K562 (cell line): ENCODE measurements around the gene MAP3K13. TPM values are rescaled to one million over a fixed set of nuclear protein-coding genes. Genes with fewer than 3 reads are reported as not detected.
A peak's percentile ranks its signal among the peaks of the same experiment; 100 is the strongest.

ENCODE experiments used
- ATAC-seq: fragments of 200-7000 bp; cut with Tn5 transposase; 3 replicates; pipeline ENCODE4 v1.9.1; 2020; ENCODE audit warnings: moderate library complexity
- BruUV-seq: library from RNA; stranded (reverse); fragments of 400-500 nt; replicated peaks from 2 replicates; lab custom pipeline; 2021; lab: Mats Ljungman, UMichigan
- CTCF ChIA-PET: fragments of 300-600 bp; formaldehyde crosslinking; extraction: SDS; loops from one replicate; lab custom pipeline; 2021; ENCODE audit warnings: low intra/inter-chr PET ratio; lab: Yijun Ruan, JAX
- POLR2A ChIA-PET: fragments of 300-600, 350-650 bp; sonication (Branson Sonifier 250); formaldehyde crosslinking; extraction: SDS; loops from one replicate; lab custom pipeline; 2021; ENCODE audit warnings: antibody characterized with exemption, inconsistent platforms; lab: Yijun Ruan, JAX
- DNase-seq, 4 experiments: peaks; one replicate each; pipeline versions ENCODE4 v3.0.0 to v3.0.0-alpha.2; 2011 to 2018; ENCODE audit warnings: low spot score in 3 of 4, mixed read lengths in 3 of 4; ENCODE audit errors: extremely low read depth in 1 of 4
- FAIRE-seq: peaks from 2 replicates; lab custom pipeline; 2011; peaks lifted over from hg19 to GRCh38; lab: Jason Lieb, UNC
- H2AFZ ChIP-seq: 2 replicates; pipeline ENCODE4 v1.6.0; 2011; ENCODE audit warnings: low read depth, low read length, control low read depth, inconsistent platforms
- H3K27ac ChIP-seq: fragments of 200-600 bp; 3 replicates; pipeline ENCODE4 v1.8.0; 2011; ENCODE audit warnings: low read depth, mild to moderate bottlenecking, control low read depth, inconsistent platforms, low read length, moderate library complexity, mixed read lengths; ENCODE audit errors: extremely low read depth
- H3K27me3 ChIP-seq, 2 experiments: fragments of 300-600 bp in 1 of 2; 2 replicates in 1 of 2; 3 replicates in 1 of 2; pipeline versions ENCODE4 v1.6.0 to v1.8.0; 2011; ENCODE audit warnings: inconsistent platforms in 2 of 2, low read length in 2 of 2, mild to moderate bottlenecking in 1 of 2, mixed read lengths in 1 of 2, moderate library complexity in 1 of 2; ENCODE audit not compliant: control insufficient read depth in 2 of 2, insufficient read depth in 2 of 2
- H3K36me3 ChIP-seq: fragments of 300-600 bp; 3 replicates; pipeline ENCODE4 v1.8.0; 2011; ENCODE audit warnings: mild to moderate bottlenecking, low read length, inconsistent platforms; ENCODE audit not compliant: control insufficient read depth, insufficient read depth
- H3K4me1 ChIP-seq, 2 experiments: fragments of 200-600 bp in 1 of 2; replicated peaks in 1 of 2; 2 replicates in 1 of 2; 3 replicates in 1 of 2; pipeline versions ENCODE4 v1.5.1 to v1.8.0; 2011; ENCODE audit warnings: inconsistent platforms in 2 of 2, low read length in 2 of 2, mild to moderate bottlenecking in 1 of 2, mixed read lengths in 1 of 2, moderate library complexity in 1 of 2; ENCODE audit not compliant: control insufficient read depth in 2 of 2, insufficient read depth in 2 of 2
- H3K4me2 ChIP-seq: 2 replicates; pipeline ENCODE4 v1.6.1; 2011; ENCODE audit warnings: low read length, control low read depth, inconsistent platforms, mixed read lengths; ENCODE audit not compliant: insufficient read depth
- H3K4me3 ChIP-seq: fragments of 200-600 bp; sonication (generic), shearing (Covaris generic); 2 replicates; pipeline ENCODE4 v1.5.1; 2016; ENCODE audit warnings: control low read depth, inconsistent platforms
- H3K79me2 ChIP-seq: fragments of 200-600 bp; 3 replicates; pipeline ENCODE4 v1.8.0; 2011; ENCODE audit warnings: low read length, inconsistent platforms; ENCODE audit not compliant: control insufficient read depth, insufficient read depth
- H3K9ac ChIP-seq, 2 experiments: 2 replicates each; pipeline versions ENCODE4 v1.6.0 to v1.6.1; 2011; ENCODE audit warnings: low read depth in 2 of 2, low read length in 2 of 2, control low read depth in 1 of 2, inconsistent platforms in 1 of 2, mild to moderate bottlenecking in 1 of 2, mixed read lengths in 1 of 2; ENCODE audit not compliant: insufficient read depth in 1 of 2
- H3K9me1 ChIP-seq: one replicate; pipeline ENCODE4 v1.6.0; 2011; ENCODE audit warnings: inconsistent platforms, mild to moderate bottlenecking, low read length, moderate library complexity; ENCODE audit not compliant: control insufficient read depth, insufficient read depth
- H3K9me3 ChIP-seq: replicated peaks from 2 replicates; pipeline ENCODE4 v1.5.1; 2011; ENCODE audit warnings: low read depth, low read length, inconsistent platforms; ENCODE audit not compliant: control insufficient read depth, insufficient read depth
- H4K20me1 ChIP-seq: replicated peaks from 2 replicates; pipeline ENCODE4 v1.6.1; 2011; ENCODE audit warnings: low read length, inconsistent platforms, mixed read lengths; ENCODE audit not compliant: control insufficient read depth, insufficient read depth
- ATF3 ChIP-seq, 2 experiments: fragments of 450-650 bp in 1 of 2; sonication (generic) in 1 of 2; formaldehyde crosslinking in 1 of 2; IDR thresholded peaks in 1 of 2; conservative IDR thresholded peaks in 1 of 2; 2 replicates each; pipeline versions ENCODE4 v1.6.1 to v1.8.1; 2016 to 2023; ENCODE audit warnings: mild to moderate bottlenecking in 2 of 2, moderate library complexity in 2 of 2, inconsistent platforms in 1 of 2, missing genetic modification reagents in 1 of 2
- ATF7 ChIP-seq: fragments of 450-650 bp; IDR thresholded peaks from 2 replicates; pipeline ENCODE4 v1.7.1; 2014; ENCODE audit warnings: mild to moderate bottlenecking, moderate library complexity
- CEBPG ChIP-seq, 3 experiments: fragments of 200-800 bp in 1 of 3; sonication (Bioruptor generic) in 1 of 3; sonication (generic) in 1 of 3; formaldehyde crosslinking in 1 of 3; IDR thresholded peaks in 2 of 3; conservative IDR thresholded peaks in 1 of 3; 2 replicates each; pipeline versions ENCODE4 v1.6.1 to v1.8.0; 2016 to 2022; ENCODE audit warnings: missing compliant biosample characterization in 2 of 3, missing genetic modification characterization in 2 of 3, mild to moderate bottlenecking in 1 of 3, missing genetic modification reagents in 1 of 3
- LEF1 ChIP-seq: fragments of 450-650 bp; IDR thresholded peaks from 2 replicates; pipeline ENCODE4 v1.6.1; 2016; ENCODE audit warnings: mild to moderate bottlenecking
- NEUROD1 ChIP-seq: fragments of 150-350 bp; IDR thresholded peaks from 2 replicates; pipeline ENCODE4 v1.6.1; 2014; ENCODE audit warnings: borderline replicate concordance, low read length, low read depth; ENCODE audit not compliant: partially characterized antibody
- NR2C2 ChIP-seq, 2 experiments: fragments of 200-800 bp in 1 of 2; sonication (Bioruptor generic) in 1 of 2; sonication (generic) in 1 of 2; formaldehyde crosslinking in 1 of 2; IDR thresholded peaks; 2 replicates each; pipeline versions ENCODE4 v1.6.1 to v1.8.0; 2016 to 2022; ENCODE audit warnings: mild to moderate bottlenecking in 1 of 2, missing compliant biosample characterization in 1 of 2, missing genetic modification characterization in 1 of 2, missing genetic modification reagents in 1 of 2
- PCBP1 ChIP-seq: fragments of 200-400 bp; formaldehyde crosslinking; IDR thresholded peaks from 2 replicates; pipeline ENCODE4 v1.6.1; 2018; ENCODE audit warnings: mild to moderate bottlenecking, low read depth, low read length; ENCODE audit not compliant: poor library complexity, severe bottlenecking
- PHTF2 ChIP-seq: fragments of 250-450 bp; sonication (Bioruptor Pico); IDR thresholded peaks from 2 replicates; pipeline ENCODE4 v1.5.0; 2021; ENCODE audit warnings: mild to moderate bottlenecking
- ZFX ChIP-seq: sonication (generic); formaldehyde crosslinking; IDR thresholded peaks from 2 replicates; pipeline ENCODE4 v1.8.0; 2022; ENCODE audit warnings: mild to moderate bottlenecking, missing genetic modification reagents, moderate library complexity
- WGBS: fragments of 100-300 bp; shearing (Covaris generic); methylation state at CpG from one replicate; pipeline ENCODE4 v1.1.6; 2016; ENCODE audit warnings: low coverage, mixed read lengths; ENCODE audit not compliant: insufficient coverage; ENCODE audit errors: missing lambda C conversion rate; 5-methylcytosine and 5-hydroxymethylcytosine counted together
- in situ Hi-C: fragments of 300-500 bp; cut with MboI; formaldehyde crosslinking; loops from 4 replicates; pipeline ENCODE4 v1.15.0; 2018; ENCODE audit warnings: inconsistent platforms, mixed read lengths
- intact Hi-C: fragments of 100-400 bp; cut with micrococcal nuclease; formaldehyde crosslinking; loops from 2 replicates; pipeline ENCODE4 v1.14.2; 2022
- polyA plus RNA-seq, 8 experiments: library from polyadenylated mRNA; depleted of rRNA in 4 of 8; stranded (reverse) in 5 of 8; unstranded in 3 of 8; fragments of >200 nt; fragmentation: Nextera tagmentation in 2 of 8; fragmentation: Illumina TruSeq in 1 of 8; extraction: Ambion mirVana in 2 of 8; extraction: Trizol in 1 of 8; gene quantifications; 2 replicates each; pipeline versions ENCODE4 v1.2.1 to v1.2.3, GENCODE V29; 2011 to 2014; ENCODE audit warnings: inconsistent platforms in 1 of 8, missing spikeins in 1 of 8
- total RNA-seq, 7 experiments: library from RNA; depleted of rRNA in 6 of 7; stranded (reverse); fragments of >200 nt in 6 of 7; fragmentation: Illumina TruSeq in 2 of 7; extraction: Trizol in 2 of 7; gene quantifications; 2 replicates each; pipeline versions ENCODE4 v1.2.1 to v1.2.3, GENCODE V29; 2011 to 2021; ENCODE audit warnings: low replicate concordance in 1 of 7
- TF ChIP-seq, protein P1 (sequence below): IDR thresholded peaks from 2 replicates; pipeline ENCODE4 v1.6.1; 2011; ENCODE audit warnings: borderline replicate concordance, low read depth, mild to moderate bottlenecking, moderate library complexity, low read length; ENCODE audit not compliant: insufficient read depth, poor library complexity, severe bottlenecking

The MAP3K13 gene
- total and polyA plus RNA-seq, 9 of the 15 experiments (the other 6 are each of a cell fraction or from before 2014, with no cell fraction given): 0.04 to 0.32 (median 0.15) TPM; not detected in 2

DNA sequence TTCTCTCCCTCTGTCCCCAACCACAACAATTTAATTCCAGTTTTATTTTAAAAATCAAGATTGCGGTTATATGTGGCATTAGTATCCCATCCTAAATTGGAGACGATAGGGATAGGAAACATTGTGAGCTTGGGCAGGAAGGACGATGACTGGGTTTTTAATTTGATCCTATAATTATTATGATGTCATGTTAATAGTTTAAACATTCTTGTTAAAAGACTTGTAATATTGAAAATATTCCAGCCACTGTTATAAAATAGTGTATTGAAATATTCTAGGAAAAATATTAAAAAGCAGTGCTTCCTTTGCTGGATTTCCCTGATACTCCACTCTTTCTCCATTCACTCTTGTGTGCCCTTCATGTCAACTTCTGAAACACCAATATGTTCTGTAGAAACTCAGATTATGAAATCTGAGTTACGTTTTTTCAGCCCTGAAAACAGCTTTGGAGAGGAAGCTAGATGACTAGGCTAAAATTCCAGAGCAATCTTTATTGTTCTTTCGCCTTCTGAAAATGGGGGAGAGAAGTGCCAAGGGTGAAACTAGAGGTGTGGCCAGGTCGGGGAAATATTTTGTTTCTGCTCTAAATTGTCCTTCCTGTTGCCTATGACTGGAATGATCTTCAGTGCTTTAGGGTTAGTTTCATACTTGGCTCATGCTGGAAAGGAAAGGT is 46.1 kb upstream of the MAP3K13 start (continued):
- no peak for TF ChIP-seq NR2C2 (CRISPR knock-in tag; IDR thresholded peaks at IDR 0.05)
- TF ChIP-seq NR2C2 (tag; IDR thresholded peaks at IDR 0.05): peak; percentile 18; the same call in 1 of the 2 replicates
- TF ChIP-seq ATF3 (IDR thresholded peaks at IDR 0.05): peak; percentile 26; the same call in 1 of the 2 replicates
- no peak for TF ChIP-seq ATF3 (CRISPR knock-in tag; conservative IDR thresholded peaks at IDR 0.05)
- peak; percentile 64; the same call in 1 of the 2 replicates for TF ChIP-seq LEF1
- TF ChIP-seq CEBPG (CRISPR knock-in tag; IDR thresholded peaks at IDR 0.05): no peak
- peak; percentile 40 to 50; a peak in 3 of 4 replicates for TF ChIP-seq CEBPG (tag; conservative IDR thresholded peaks at IDR 0.05 in 1 of 2, IDR thresholded peaks at IDR 0.05 in 1 of 2)

DNA sequence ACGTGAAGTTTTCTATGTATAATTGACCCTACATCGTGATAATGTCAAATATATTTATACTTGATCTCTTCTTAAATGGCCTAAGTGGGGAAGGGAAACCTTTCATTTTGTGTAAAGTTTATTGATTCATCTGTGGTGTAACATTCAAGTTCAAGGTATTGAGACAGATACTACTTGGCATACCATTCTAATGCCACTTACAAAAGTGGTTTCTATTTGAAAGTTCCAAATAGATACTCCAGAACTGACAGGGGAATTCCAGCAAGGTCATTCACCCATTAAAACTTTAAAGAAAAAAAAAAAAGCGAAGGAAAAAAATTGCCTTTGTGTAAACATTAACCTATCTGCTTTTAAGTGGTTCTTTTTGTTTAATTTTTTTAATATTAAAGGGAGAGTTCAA is 45.3 kb upstream of the MAP3K13 start:
- in situ Hi-C loops (no loop called here), intact Hi-C loops (no loop called here)
- Histone ChIP-seq H3K27me3 (no peaks in the 10 kb centered on the region), H3K9me1 (no peaks in the 10 kb centered on the region), H3K9me3 (no peaks in the 10 kb centered on the region), H3K27ac (no peak overlapping the region), H4K20me1 (no peaks in the 10 kb centered on the region), H3K4me1 (no peaks in the 10 kb centered on the region; a peak in 1 of 5 replicates), H3K4me3 (no peak overlapping the region), H3K79me2 (no peaks in the 10 kb centered on the region), H3K4me2 (no peak overlapping the region), H3K36me3 (no peaks in the 10 kb centered on the region), H2AFZ (peak overlapping the region; percentile 85), H3K9ac (no peak overlapping the region)
- ChIA-PET POLR2A (interaction anchor here (0.9 to 1.0 kb wide), 2 partner anchors 9 kb away, joined by 3 read pairs; no protein-coding TSS in a partner anchor), CTCF (interaction anchor here (0.6 kb wide), 1 partner anchor 35 kb away, joined by 3 read pairs; no protein-coding TSS in a partner anchor)
- DNase-seq: no peak
- WGBS: 15% methylated on average over 3 of the region's 3 CpGs
- FAIRE-seq: peak; percentile 29
- TF ChIP-seq, protein P1, sequence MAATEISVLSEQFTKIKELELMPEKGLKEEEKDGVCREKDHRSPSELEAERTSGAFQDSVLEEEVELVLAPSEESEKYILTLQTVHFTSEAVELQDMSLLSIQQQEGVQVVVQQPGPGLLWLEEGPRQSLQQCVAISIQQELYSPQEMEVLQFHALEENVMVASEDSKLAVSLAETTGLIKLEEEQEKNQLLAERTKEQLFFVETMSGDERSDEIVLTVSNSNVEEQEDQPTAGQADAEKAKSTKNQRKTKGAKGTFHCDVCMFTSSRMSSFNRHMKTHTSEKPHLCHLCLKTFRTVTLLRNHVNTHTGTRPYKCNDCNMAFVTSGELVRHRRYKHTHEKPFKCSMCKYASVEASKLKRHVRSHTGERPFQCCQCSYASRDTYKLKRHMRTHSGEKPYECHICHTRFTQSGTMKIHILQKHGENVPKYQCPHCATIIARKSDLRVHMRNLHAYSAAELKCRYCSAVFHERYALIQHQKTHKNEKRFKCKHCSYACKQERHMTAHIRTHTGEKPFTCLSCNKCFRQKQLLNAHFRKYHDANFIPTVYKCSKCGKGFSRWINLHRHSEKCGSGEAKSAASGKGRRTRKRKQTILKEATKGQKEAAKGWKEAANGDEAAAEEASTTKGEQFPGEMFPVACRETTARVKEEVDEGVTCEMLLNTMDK: no peak
- TF ChIP-seq PCBP1 (no peak), ZFX (CRISPR knock-in tag) (no peak), PHTF2 (no peak), NEUROD1 (no peak), ATF7 (no peak)
- no TSS peak for BruUV-seq
- no peak for ATAC-seq
